ENCODE data around the gene CXorf58.
"Not testable (repeated sequence)": the region's sequence is repeated elsewhere in the genome, so short reads cannot be mapped to it uniquely, and the experiment has no call there.

Gene CXorf58

DNA sequence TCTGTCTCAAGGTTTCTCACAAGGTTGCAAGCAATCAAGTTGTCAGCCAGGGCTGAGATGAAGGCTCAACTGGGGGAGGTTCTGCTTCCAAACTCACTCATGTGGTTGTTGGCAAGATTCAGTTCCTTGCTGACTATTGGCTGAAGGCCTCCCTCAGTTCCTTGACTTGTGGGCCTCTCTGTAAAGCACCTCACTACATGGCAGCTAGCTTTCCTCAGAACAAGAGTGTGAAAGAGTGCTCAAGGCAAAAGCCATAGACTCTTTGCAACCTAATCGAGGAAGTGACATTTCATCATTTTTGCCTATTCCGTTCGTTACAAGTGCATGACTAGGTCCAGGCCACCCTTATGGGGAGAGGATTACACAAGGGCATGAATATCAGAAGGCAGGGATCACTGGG is 52.0 kb downstream of the CXorf58 start:
- DNase-seq = no peak

DNA sequence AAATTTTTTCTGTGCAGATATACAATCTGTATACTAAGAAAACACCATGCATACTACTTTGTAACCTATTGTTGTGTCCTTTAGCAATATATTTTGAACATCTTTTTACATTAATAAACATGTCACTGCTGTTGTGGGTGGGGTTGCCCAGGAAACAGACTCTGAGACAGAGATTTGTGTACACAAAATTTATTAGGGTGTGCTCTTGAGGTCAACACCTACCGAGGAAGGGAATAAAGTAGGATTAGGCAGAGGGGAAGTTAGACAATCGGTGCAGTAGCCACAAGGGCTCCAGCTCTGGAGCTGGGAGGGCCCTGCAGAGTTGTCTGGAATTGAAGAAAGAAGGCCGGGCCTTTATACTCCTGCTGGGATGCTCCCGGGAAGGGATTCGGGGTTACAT is 56.4 kb downstream of the CXorf58 start:
- no peak for DNase-seq

DNA sequence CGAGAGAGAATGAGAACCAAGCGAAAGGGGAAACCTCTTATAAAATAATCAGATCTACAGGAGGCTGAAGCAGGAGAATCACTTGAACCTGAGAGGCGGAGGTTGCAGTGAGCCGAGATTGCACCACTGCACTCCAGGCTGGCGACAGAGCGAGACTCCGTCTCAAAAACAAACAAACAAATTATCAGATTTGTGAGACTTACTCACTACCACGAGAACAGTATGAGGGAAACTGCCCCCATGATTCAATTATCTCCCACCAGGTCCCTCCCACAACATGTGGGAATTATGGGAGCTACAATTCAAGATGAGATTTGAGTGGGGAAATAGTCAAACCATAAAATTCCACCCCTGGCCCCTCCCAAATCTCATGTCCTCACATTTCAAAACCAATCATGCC is 57.8 kb downstream of the CXorf58 start:
- DNase-seq = not testable (repeated sequence)

DNA sequence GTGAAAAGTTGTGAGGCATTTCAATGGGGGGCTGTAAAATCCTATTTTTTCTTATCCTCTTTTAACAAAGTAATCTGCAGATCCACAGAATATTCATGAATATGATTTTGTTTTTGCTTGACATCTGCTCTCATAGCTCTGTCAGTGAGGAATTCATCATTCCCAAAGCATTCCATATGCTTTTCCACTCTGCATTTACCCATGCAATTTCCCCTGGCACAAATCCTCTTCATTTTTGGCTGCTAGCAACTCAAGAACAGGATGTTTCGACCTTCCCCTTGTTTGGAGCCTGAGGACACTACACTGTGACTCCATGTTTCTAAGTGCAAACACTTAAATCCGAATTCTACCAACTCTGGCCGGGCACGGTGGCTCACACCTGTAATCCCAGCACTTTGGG is 70.7 kb downstream of the CXorf58 start:
- no peak for DNase-seq

DNA sequence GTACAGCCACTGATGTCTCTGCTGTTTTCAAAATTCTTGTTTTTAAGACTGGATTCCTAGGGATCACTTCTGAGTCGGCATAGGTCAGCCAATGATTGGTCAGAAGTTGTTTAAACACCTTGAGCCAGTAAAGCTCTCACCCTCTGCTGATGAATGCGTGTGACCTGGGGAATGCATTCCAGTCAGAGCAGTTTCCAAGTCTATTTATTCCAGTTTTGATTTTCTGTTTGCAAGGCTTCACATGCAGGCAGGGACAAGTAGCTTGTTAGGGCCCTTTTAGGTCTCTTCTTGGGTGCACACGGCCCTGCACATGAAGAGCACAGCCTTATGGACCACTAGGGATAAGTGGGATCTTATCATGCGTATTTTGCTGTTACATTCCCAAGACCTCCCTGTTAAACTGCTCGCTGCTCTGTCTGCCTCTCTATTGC is 72.2 kb downstream of the CXorf58 start:
- no peak for DNase-seq

DNA sequence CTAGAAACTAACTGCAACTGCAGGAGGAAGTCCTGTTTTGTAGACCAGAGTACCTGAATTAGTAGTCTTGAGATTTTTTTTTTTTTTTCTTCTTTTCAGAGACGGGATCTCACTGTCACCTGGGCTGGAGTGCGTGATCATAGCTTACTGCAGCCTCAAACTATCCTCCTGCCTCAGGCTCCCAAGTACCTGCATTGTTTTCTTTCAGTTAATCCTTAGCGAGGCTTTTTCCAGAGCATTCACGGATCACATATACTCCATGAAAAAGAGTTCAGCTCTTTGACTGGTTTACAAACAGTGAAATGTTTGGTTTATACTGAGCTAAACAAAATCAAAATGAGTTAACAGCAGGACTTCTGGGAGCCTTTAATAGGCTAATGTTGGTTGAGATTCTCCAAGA is 73.4 kb downstream of the CXorf58 start:
- no peak for DNase-seq

DNA sequence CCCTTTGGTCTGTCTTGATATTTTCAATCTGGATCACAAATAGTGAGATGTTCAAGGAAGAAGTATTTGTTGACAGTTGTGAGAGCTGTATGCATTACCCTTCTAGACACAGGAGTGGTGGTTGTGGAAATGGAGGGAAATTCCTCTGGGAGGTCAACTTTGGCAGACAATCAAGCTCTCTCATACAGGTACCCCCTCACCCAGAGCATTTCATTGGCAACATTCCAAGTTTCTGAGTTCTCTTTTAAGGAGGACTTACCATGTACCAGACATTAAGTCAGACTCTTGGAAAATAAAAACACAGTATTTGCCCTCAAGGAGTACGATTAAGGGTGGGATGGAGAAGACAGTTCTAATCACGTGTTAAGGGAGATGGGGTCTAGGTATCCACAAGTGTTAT is 73.9 kb downstream of the CXorf58 start:
- DNase-seq = no peak

DNA sequence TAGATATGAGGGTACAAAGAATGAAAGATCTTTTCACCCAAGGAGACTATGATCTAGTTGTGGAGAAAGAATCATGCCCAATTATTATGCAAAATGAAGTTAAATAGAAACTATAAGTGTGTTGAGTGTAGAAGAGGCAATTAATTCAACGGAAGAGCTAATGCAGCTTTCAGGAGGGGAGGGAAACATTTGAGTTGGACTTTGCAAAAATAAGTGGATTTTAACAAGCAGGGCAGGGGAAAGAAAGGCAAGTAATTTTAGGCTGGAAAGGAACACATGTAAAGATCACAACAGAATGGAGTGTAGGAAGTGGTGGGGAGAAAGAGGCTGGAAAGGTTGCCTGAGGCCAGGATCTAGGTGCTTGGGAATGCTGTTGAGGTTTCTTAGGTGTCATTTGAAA is 75.1 kb downstream of the CXorf58 start:
- no peak for DNase-seq

All from activated CD4-positive, alpha-beta T cell treated with anti-CD3 and anti-CD28 coated beads for 1 hour (primary cell).